GM04503 (cell line): ENCODE data around the gene CFAP299.

Experiments
- DNase-seq: peaks from one replicate; pipeline ENCODE4 v3.0.0-alpha.2; 2012; ENCODE audit warnings: low read depth

Gene CFAP299

DNA sequence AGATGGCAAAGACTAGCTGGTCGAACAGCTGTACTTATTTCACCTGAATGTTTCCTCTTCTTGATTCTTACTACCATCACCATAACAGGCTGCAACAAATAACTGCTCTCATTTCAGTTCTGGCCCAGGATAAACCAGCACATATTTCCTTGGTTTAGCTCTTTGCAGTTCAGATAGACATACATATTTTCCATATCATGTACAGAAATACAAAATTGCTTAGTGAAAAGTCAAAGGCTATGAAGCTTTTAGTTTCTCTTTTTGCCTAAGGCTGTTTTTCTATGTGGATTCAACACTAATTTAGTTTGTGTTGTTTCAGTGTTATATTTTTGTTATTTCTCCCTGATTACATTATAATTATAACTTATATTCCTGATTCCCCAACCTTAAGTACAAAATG, 591.4 kb downstream of the CFAP299 start:
- DNase-seq = no peak

DNA sequence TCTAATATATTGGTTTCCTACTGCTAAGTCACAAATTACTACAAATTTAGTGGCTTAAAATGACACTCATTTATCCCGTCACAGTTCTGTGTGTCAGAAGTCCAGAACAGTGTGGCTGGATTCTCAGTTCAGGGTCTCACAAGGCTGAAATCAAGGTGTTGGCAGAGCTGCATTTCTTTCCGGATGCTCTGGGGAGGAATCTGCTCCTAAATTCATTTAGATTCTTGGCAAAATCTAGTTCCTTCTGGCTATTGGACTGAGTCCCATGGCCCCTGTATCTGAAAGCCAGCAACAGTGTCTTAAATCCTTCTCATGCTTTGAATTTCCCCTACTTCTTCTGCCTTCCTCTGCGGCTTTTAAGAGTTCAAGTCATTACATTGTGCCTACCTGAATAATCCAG, 591.9 kb downstream of the CFAP299 start:
- DNase-seq = no peak

DNA sequence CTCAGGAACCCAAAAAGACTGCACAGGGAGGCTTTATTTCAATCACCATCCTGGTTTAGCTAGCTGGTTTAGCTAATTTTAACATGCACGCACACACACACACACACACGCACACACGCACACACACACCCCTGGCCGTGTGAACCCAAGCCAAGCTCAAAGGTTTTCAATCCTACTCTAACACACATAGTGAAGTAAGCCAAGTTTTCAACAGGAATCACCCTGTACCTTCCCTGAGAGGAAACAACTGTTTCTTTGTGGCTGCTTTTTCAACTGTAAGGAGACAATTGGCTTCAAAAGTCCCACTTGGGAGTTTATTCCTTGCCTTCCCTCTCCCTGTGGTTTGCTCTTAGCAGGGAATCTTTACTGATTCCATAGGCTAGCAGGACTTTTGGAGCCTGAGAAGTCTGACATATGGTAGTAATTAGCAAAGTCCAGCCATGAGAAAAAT, 596.1 kb downstream of the CFAP299 start:
- no peak for DNase-seq

DNA sequence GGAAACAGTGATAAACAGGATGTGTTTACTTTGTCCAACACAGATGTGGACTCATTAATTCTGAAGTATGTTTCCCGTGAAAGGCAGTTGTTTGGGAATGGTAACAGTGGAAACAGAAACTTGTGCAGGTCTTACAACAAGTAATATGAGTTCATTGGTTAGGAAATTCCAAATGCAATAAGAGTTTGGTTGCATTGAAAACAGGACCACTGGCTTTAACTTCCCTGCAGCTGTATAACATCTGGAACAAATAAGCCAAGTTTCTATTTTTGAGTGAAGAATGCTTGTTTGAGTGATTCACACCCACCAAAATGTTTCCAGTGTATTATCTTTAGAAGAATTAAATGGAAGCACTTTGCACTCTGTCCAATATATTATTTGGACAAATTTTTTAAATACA, 612.6 kb downstream of the CFAP299 start:
- no peak for DNase-seq

DNA sequence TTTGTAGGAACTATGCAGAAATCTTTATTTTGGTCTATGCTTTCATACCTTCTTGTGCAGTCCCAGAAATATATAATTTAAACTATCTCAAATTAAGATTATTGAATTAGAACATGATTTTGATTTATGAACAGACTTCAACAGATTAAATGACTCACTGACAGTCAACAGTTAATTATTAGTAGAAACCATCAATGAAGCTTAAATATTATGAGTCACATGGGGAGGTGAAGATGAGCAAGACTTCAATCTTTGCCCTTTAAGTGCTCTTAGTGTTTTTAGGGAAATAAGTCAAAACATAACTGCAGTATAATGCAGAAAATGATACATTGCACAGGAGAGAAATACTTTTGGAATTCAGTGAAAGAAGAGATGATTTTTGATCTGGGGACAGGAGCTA, 613.5 kb downstream of the CFAP299 start:
- no peak for DNase-seq

DNA sequence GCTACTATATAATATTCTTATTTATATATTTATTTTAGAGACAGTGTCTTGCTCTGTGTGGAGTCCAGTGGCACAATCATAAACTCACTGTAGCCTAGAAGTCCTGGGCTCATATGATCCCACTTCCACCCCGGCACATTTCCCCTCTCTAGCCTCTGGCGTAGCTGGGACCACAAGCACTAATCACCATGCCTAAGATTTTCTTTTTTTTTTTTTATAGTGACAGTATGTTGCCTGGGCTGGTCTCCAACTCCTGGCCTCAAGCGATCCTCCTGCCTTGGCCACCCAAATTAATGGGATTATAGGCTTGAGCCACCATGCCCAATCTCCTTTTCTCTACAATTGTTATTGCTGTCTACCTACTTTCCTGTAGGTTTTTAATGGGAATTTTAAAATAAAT, 620.9 kb downstream of the CFAP299 start:
- no peak for DNase-seq

DNA sequence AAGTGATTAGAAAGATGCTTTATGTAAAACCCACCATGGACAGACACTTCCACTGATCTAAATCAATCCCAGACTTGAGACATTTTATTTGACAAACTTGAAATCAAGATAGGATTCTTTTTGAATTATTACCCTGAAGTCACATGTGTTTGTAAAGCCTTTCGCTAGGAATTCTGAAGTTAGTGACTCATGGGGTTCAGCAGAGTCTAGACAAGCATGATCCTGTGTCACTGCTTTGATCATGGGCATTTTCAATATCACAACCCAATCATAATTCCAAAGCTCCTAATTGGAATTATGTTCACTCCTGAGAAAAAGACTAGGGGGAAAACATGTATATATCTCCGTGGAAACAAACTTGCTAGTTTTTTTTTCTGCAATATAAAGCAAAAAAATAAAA, 627.5 kb downstream of the CFAP299 start:
- no peak for DNase-seq

DNA sequence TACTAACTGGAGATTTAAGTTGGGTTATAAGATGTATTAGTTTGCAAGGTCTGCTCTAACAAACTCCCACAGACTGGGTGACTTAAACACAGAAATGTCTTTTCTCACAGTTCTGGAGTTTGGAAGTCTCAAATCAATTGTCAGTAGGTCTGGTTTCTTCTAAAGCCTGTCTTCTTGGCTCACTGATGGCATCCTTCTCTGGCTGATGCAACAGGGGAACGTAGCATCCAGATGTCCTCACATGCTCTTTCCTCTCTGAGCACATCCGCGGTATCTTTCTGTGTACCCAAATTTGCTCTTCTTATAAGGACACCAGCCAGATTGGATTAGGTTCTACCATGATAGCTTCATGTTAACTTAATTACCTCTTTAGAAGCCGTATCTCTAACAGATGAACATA, 631.8 kb downstream of the CFAP299 start:
- DNase-seq = peak; percentile 7

DNA sequence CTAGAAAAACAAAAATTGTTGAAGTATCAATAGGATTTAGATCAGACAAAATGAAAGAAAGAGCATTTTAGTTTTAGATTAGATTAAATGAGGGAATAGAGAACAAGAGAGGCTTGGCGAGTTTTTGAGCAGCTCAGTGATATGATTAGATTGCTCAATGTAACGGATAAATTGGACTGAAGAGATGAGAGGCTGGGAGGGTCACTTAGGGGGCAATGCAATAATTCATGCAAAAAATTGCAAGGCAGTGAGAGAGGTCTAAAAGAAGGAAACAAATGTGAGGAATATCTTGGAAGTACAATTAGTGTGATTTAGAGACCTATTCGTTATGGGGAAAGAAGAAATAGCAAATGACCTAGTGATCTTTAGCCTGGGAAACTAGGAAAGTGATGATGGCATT, 644.7 kb downstream of the CFAP299 start:
- DNase-seq = no peak

DNA sequence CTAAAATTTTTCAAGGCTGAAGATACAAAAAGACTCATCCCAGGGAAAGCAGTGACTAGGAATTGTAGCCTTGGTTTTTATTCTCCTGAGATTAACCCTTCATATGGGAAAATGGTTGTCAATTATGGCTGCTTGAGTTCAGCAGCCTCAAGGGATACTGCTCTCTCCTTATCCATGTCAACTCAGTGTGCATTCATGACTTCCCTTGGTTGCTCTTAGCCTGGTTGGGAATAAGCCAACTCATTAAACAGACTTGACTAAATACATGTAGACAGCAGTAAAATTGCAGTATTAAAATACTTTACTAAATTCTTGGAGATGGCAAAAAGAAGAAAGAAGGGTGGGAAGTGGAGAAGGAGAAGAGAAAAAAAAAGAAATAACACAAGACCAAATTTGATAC, 650.5 kb downstream of the CFAP299 start:
- no peak for DNase-seq

DNA sequence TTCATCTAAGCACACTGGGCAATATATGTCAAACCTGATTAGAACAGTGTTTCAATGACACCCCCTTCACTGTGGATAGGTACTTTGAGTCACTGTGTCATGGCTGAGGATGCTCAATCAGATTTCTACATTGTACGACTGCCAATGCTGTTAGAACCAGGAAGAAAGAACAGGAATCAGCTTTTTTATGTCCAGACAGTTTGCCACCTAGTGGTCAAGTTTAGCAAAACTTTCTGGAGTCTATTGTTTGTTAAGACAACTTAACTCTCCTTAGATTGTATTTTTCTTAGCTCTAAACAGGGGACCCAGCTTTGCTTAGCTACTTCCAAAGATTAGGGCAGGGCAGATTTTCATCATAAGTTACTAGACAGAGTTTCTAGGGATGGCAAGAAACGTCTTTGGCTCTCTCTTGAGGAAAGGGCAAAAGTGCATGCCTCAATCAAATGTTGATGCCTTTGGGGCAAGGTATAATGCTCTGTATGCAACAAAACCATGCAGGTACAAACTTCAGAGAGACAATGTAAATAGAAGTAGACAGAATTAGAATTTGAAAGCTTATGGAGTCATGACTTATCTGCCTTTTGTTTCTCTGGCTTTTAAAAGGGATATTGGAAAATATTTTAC, 654.5 kb downstream of the CFAP299 start:
- DNase-seq = peak; percentile 30

DNA sequence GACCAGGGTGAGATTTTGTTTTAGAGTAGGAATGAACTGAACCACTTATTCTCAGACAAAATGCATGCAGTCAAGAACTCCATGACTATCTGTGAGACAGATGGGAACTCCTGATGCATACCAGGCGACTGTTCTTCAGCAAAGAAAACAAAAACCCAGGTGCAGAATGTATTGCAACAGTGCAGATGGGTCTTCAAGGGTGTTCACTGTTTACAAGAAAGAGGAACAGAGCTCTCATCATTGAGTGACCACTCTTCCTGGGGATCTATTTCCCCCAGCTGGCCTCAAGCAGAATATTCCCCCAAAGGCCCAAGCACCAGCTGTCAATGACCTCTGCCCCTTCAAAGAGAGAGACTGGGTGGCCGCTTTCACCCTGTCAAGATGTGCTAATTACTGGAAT, 655.3 kb downstream of the CFAP299 start:
- no peak for DNase-seq

DNA sequence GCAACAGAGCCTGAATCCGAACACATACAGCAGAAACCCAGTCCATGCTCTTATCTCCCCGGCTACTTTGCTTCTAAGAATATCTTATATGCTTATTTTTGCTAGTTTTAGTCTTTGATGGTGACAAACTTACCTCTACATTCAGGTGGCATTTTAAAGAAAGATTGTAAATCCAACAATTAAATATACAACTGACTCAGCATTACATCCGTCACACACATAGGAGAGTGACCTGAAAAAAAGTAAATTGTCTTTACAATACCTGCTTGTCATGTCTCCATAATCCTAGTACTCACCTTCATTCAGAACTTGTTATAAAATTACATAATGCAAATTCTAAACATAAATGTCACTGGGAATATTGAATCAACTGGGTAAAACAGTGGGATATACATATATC, 664.4 kb downstream of the CFAP299 start:
- DNase-seq = no peak

DNA sequence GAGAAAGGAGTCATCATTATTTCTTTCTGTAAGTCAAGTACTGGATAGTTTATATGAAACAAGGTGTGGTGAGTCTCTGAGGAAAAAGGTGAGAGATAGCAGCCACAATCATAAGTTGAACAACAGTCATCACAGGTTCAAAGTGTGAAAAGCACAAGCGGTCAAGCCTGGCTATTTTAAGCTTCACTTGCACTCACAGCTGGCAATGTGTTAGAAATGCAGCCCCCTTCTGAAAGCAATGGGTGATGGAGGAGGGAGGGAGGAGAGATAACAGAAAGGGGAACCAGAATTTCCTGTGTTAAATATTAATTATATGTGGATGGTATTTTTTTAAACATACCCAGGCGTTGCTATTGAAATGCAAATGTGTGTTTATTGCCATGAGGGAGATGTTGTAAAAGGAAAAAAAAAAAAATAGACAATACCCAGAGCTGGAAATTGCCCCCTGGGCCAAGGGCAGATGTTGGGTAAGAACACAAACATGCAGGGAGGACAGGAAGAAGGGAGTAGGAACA, 668.1 kb downstream of the CFAP299 start:
- no peak for DNase-seq

DNA sequence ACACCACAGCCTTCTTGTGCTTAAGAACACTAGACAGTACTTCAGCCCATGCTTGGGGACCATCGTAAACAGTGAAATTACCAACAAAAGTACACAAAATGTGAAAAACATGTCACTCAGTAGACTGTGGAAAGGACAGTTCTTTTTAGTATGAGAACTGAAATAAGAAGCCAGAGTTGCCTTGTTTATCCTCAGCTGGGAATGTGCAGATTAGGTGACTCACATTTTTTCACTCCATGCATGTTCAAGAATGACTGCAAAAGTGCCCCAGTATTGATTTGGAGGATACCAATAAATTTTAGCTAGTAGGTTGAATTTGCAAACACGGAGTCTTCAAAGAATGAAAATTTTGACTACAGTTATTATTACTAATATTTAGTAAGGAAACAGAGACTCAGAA, 671.9 kb downstream of the CFAP299 start:
- no peak for DNase-seq
